ELR (cell line): ENCODE measurements around the gene TMEM184A.

Experiments
- DNase-seq: peaks from one replicate; pipeline ENCODE4 v3.0.0-alpha.2; 2015; ENCODE audit warnings: low read depth

The TMEM184A gene

GRCh38 chr7:1555813-1556543 lies at the start of gene TMEM184A:
TSS of gene TMEM184A (minus strand) at chr7:1556205. CDS start at chr7:1555484, 721 bp downstream.
- peak; percentile 45 for DNase-seq

GRCh38 chr7:1604383-1604782 lies 48.4 kb upstream of the TMEM184A start:
- no peak for DNase-seq

GRCh38 chr7:1603346-1604225 lies 47.6 kb upstream of the TMEM184A start:
- no peak for DNase-seq

- DNase-seq, result no peak
Observed at GRCh38 chr7:1602386-1602785, 46.4 kb upstream of the TMEM184A start.

GRCh38 chr7:1601956-1602355 lies 46.0 kb upstream of the TMEM184A start:
- no peak for DNase-seq

DNA sequence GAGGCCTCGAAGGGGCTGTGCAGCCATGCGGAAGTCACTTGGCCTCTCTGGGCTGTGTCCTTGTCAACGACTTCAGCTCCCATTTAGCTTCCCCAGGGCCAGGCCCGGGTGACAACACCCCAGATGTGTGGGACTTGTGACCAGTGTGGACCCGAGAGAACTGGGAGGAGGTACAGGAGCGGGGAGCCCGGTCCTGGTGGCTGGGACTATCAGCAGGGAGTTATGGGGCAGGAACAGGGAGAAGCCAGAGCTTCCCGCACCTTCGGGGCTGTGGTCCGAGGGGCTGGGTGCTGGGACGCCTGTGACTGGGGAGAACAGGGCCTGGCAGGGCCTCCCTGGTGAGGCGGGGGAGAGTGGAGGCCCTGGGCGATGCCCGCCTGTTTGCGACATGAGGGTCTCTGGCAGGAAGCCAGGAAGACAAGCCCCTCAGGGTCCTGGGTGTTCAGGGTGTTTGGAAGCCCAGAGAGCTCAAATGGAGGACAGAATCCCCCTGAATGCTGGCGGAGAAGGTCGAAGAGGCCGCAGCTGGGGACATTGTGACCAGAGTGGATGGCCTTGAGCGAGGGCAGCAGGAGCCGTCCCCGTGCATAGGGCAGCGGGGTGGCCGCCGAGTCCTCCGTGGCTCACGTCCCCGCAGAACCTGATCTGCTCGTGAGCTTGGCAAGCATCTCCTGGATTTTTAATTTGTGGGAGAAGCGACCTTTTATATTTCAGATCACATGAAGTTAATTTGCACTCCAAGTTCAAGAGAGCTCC lies 43.8 kb upstream of the TMEM184A start:
- DNase-seq, result no peak

DNA sequence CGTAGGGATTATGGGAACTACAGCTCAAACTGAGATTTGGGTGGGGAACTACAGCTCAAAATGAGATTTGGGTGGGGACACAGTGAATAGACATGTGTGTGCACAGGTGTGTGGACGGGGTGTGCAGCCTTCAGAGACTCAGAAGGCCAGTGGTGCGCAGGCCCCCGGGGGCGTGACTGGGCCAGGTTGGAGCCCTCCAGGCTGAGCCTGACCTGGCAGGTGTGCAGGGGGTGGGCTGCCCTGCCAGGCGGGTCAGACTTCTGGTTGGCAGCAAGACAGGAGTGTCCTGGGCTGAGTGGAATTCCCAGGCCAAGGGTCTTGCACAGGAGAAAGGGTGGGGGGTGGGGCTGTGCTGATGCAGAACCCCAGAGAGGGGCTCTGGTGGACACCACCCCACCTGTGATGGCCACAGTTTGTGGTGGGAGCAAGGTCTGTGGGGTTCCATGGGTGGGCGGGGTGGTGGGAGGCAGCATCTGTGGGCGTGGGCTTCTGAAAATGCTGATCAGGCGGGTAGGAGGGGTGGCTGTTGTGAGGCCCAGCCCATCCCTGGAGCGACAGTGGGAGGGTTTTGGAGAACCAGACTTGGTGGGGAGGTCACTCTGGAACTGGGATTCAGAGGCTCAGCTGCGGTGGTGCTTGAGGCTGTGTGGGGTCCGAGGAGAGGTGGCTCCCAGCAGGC lies 43.1 kb upstream of the TMEM184A start:
- no peak for DNase-seq

GRCh38 chr7:1598286-1598685 lies 42.3 kb upstream of the TMEM184A start:
- no peak for DNase-seq

DNA sequence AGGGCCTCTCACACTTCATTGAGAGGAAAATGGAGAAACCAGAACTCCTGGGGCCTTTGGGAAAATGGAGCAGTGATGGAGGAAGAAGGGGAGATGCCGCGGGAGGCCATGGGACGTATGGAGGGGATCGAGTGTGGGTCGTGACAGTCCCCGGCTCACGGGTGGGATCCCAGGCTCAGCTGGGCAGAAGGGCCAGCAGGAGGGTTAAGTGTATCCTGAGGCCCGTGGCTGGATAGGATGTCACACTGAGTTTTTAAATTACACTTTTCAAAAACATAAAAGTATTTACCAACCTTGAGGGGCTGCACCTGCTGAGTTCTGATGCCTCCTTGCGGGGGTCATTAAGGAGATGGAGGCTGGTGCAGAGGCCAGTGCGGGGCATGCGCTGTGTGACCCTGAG lies 41.8 kb upstream of the TMEM184A start:
- no peak for DNase-seq

GRCh38 chr7:1597066-1597760 lies 41.2 kb upstream of the TMEM184A start:
- DNase-seq, result no peak

- no peak for DNase-seq
Observed at GRCh38 chr7:1596181-1597043, 40.4 kb upstream of the TMEM184A start.

DNA sequence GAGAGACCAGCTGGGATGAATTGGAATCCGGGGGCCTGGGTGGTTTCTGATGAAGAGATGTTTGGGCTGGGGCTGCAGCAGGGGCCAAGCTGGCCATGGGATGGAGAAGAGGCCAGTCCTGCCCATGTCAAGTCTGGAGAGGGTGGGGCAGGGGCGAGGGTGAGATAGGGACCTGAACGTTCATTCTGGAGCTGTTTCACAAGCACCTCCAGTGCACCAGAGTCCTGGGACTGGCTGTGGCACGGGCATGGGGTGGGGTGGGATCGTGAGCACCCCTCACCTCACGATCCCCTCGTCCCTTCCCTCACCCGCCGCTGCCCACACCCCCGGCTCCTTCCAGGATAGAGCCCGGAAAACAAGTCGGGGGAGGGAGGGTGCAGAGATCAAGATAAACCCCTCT lies 39.6 kb upstream of the TMEM184A start:
- no peak for DNase-seq

- no peak for DNase-seq
Observed at GRCh38 chr7:1595027-1595426, 39.0 kb upstream of the TMEM184A start.

GRCh38 chr7:1593904-1594421 lies 38.0 kb upstream of the TMEM184A start:
- DNase-seq, result no peak

- peak; percentile 58 for DNase-seq
Observed at GRCh38 chr7:1593091-1593866, 37.3 kb upstream of the TMEM184A start.

GRCh38 chr7:1592299-1592871 lies 36.4 kb upstream of the TMEM184A start:
- no peak for DNase-seq

DNA sequence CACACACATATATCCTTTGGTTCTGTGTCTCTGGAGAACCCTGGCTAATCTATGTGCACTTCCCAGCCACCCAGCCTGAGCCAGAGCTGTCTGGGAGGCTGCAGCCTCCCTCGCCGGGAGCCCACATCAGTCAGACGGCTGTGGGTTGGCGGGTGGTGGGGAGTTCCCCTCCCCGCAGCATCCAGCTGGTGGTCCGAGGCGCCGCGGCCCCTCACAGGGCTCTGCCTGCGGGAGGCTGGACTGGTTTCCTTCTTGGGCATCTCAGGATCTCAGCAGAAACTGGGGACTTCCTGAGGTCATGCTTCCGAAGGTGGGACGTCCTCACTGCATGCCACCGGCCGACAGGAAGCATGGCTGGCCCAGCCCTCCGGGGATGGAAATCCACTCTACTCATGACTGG lies 35.9 kb upstream of the TMEM184A start:
- DNase-seq, result no peak

DNA sequence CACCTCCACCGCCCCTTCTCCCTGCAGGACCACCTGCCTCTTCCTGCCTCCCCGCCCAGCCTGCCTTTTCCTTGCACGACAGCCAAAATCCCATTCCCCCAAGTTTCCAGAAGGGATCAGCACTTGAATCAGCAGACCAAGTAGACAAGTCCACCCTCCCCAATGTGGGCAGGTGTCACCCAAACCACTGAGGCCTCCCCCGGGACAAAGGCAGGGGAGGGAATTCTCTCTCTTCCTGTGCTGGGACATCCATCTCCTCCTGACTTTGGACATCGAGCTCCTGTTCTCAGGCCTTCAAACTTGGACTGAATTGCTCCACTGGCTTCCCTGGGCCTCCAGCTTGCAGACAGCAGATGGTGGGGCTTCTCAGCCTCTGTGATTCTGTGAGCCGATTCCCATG lies 35.4 kb upstream of the TMEM184A start:
- no peak for DNase-seq

DNA sequence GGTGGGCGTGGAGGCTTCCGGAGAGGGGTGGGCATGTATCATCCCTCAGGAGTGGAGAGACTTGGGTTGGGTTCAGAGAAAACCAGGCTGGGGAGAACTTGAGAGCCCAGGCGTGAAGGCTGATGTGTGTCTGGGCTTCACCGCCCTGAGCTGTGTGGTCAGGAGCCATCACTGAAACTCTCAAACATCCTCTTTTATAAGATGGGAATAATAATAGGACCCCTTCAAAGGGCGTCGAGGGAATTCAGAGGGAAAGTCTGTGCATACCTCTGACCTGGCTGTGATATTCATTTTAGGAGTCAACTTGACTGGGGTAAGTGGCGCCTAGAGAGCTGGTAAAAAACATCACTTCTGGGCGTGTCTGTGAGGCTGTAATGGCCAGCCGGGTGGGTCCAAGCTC lies 34.9 kb upstream of the TMEM184A start:
- DNase-seq, result no peak
